Upper lobe of left lung (tissue), 4 donors: ENCODE measurements around the gene VPS35L.

Source experiments
- POLR2A ChIP-seq, 4 donors: fragments of 450-650 bp; IDR thresholded peaks; one replicate each; pipeline ENCODE4 v1.5.1; 2016 to 2017; ENCODE audit warnings: antibody characterized with exemption in 4 of 4, mild to moderate bottlenecking in 2 of 4
- TF ChIP-seq, protein P1 (sequence below), 6 experiments: fragments of 450-650 bp in 4 of 6; fragments of 200-600 bp in 2 of 6; sonication (generic) in 2 of 6; IDR thresholded peaks; one replicate each; pipeline ENCODE4 v1.5.1; 2016 to 2019; ENCODE audit warnings: antibody characterized with exemption in 6 of 6

DNA sequence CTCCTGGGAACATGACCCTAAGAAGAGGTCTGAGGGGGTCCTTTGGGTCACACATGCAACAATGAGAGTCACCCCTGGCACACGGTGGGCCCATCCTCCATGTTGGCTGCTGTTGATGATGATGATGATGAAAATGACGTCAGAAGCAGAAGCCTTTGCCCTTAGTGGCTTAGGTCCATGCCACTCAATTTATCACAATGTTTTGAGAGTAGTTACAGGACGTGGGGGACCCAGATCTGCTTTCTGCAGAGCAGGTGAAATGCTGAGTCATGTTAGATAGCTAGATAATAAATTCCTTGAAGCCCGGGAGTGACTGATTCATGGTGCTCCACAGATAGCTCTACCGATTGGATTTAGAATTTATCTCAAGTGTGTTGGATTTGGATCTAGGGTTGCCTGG, 53.9 kb downstream of the VPS35L start:
- TF ChIP-seq, protein P1, sequence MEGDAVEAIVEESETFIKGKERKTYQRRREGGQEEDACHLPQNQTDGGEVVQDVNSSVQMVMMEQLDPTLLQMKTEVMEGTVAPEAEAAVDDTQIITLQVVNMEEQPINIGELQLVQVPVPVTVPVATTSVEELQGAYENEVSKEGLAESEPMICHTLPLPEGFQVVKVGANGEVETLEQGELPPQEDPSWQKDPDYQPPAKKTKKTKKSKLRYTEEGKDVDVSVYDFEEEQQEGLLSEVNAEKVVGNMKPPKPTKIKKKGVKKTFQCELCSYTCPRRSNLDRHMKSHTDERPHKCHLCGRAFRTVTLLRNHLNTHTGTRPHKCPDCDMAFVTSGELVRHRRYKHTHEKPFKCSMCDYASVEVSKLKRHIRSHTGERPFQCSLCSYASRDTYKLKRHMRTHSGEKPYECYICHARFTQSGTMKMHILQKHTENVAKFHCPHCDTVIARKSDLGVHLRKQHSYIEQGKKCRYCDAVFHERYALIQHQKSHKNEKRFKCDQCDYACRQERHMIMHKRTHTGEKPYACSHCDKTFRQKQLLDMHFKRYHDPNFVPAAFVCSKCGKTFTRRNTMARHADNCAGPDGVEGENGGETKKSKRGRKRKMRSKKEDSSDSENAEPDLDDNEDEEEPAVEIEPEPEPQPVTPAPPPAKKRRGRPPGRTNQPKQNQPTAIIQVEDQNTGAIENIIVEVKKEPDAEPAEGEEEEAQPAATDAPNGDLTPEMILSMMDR (IDR thresholded peaks at IDR 0.05), result no peak
- TF ChIP-seq POLR2A (IDR thresholded peaks at IDR 0.05), result no peak
